HG03520 (cell line): ENCODE data around the gene CDH18.

Experiments
- ATAC-seq: cut with Tn5 transposase; IDR thresholded peaks from one replicate; pipeline ENCODE4 v1.9.1; 2021; ENCODE audit warnings: mild to moderate bottlenecking, moderate library complexity; ENCODE audit not compliant: unreplicated experiment

Gene CDH18

DNA sequence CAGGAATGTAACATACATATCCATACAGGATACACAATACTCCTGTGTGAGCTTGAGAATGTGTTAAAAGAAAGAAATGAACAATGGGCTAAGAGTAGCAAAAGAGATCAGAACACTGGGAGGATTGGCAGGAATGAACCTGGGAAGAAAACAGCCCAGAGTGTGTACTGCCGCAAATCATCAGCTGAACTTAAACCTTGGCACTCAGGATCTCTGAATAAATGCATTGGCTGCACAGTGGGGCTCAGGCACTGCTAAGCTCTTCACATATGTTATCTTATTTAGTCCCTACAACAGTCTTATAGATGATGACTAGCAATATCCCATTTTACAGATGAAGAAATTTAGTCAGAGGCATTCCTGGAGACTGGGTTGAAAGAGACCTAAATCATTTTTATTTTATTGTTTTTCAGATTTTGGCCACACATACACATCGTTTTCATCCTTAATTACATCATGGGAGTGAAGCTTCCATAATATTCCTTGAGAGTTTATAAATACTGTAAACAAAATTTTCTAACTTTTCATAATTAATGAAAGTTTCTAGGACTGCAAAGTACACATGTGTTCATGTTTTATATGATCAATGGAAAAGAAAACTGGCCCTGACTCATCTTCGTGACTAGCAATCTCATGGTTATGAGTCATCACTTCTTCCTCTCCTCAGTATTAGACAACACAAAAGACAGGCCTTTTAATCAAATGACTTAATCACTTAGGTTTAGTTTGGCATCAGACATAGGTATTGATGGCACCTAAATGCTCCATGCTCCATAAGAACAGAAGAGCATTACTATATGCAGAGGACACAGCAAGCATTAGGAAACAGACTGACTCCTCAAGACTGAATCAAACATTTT is 59.2 kb downstream of the CDH18 start:
- no peak for ATAC-seq

DNA sequence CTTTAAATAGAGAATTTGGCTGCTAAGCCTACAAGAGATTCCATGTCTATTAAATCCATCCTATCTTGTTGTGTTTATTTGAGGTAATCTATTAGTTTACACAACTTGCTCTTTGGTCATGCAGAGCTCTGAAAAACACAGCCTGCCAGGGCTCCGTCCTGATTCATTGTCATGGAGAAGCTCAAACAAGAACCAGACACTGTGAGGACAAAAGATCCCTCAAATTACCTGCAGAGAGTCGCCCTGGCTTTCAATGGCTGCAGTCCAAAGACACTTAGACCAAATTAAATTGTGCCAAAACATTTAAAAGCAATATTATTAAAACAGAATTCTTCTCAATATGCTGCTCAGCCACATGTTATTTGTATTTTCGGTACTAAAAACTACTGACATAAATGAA is 60.1 kb downstream of the CDH18 start:
- no peak for ATAC-seq

GRCh38 chr5:19927170-19927569 is 60.8 kb downstream of the CDH18 start:
- ATAC-seq, result no peak

GRCh38 chr5:19923742-19924141 is 64.3 kb downstream of the CDH18 start:
- ATAC-seq, result no peak

- no peak for ATAC-seq
Observed at GRCh38 chr5:19920761-19921160, 67.2 kb downstream of the CDH18 start.

DNA sequence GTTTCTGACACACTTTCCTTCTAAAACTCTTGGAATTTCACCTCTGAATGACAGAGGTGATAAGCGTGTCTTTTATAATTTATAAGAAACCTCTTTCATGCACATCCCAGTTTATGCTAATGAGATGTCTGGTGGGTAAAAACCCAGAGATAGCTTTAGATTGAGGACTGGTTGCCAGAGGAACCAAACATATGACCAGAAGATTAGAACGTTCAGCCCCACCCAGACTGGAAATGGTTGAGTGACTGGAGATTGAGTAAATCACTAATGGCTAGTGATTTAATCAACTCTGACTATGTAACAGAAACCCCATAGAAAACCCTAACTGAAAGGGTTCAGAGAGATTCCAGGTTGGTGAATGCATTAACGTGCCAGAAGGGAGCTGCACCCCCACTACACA is 69.2 kb downstream of the CDH18 start:
- ATAC-seq, result no peak

DNA sequence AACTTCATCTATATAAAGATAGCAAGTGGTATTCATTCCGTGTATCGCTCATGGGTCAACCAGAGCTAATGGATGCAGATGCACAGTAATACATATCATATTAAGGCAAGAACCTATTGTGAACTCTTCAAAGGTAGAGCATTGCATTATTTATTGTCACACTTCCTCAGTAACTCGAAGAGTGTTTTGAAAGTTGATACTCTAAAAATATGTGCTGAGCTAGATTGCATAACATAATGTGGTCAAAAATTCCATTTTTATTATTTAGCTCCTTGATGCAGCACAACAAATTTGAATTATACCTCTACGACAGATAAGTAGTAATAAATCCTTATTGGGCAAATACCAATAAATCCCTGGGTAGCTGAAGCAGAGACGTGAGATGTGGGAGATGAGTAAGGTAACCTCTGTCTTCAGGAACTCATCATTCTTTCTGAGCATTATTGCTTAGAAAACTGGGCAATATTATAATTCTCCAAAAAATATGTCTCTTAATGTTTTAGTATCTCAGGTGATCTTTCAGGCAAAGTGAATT is 70.3 kb downstream of the CDH18 start:
- no peak for ATAC-seq

DNA sequence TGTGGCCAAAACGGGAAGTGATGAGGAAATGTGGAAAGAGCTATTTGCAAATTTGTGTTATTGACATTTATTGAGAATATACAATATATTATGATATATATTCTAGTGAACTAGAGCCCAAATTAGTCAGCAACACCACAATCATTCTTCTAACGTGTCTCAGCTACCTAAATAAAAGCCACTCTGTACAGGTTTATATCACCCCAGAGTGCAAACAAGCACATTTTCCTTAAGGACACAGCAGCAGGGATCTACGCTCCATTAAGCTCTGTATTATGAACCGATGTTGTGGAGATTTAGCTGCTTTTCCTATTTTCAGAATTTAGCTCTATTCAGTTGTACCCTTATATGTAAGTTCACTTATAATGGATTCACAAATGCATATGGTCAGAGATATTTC is 77.9 kb downstream of the CDH18 start:
- ATAC-seq, result no peak

DNA sequence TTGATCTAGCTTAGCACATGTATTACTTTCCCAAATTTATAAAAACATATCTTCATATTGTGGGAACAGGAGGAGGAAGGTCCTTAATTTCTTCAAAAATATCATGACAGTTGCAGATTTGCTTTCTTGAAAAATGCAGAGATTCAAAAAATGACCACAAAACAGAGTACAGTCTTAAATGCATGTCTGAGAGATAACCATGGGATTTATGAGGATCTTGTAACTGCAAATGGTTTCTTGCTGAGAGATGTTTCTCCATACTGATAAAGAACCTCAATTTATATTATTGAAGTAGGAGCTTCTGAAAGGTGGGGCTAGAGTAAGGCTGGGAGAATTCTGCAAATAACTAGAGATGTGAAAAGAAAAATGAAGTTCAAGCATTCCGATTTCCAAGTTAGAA is 83.2 kb downstream of the CDH18 start:
- ATAC-seq, result no peak

GRCh38 chr5:19903611-19904010 is 84.4 kb downstream of the CDH18 start:
- no peak for ATAC-seq

DNA sequence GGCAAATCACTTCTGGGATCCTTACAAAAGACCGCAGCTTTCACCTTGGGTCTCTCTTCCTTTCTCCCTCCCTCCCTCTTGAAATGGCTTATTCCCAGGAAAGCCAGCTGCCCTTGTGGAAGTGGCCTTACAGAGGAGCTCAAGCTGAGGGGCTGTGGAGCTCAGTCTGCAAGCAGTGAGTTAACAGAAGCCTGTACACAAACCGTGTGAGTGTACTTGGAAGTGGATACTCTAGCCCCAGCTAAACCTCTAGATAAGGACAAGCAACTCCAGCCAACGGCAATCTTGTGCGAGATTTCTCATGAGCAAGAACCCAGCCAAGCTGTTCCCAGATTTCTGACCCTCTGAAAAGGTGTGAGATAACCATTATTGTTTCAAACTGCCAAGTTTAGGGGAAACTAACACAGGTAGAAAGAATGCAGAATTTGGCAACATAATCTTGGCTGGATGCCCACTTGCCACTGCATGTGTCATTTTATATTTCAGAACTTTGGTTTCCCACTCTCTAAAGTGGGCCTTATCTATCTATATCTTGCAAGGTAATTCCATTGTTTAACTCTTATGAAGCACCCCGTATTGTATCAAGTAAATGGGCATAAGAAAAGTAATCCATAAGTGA is 85.6 kb downstream of the CDH18 start:
- ATAC-seq, result no peak

DNA sequence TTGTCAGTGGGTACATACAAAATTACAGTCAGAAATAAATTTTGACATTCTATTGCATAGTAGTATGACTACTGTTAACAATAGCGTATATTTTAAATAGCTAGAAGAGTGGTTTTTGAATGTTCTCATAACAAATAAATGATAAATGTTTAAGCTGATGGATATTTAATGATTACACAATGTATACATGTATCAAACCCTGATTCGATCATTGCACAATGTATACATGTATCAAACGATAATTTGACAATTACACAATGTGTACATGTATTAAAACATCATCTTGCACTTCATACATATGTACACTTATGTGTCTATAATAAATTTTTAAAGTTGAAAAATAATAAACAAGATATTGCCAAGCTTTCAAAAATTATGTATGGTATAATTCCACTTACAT is 87.7 kb downstream of the CDH18 start:
- no peak for ATAC-seq

DNA sequence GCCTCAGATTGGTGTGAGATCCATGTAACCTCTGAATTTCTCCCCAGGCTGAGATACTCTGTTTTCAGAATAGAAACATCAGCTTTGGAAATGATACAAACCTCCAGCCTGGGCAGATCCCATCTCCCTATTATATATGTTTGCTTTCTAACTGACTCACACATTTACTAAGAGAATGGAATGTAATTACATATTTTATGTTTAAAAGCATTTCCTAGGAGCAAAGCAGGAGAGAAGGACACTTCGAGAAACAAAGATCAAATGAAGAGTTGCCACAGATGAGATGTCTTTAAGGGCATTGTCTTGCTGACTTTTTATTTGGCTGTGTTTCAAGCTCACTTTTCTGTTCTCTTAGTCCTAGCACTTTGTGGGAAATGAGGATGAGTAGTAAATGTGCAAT is 96.3 kb downstream of the CDH18 start:
- ATAC-seq, result no peak

- no peak for ATAC-seq
Observed at GRCh38 chr5:19886123-19886917, 101.7 kb downstream of the CDH18 start.

- no peak for ATAC-seq
Observed at GRCh38 chr5:19885040-19885824, 102.8 kb downstream of the CDH18 start.

GRCh38 chr5:19880859-19881436 is 107.1 kb downstream of the CDH18 start:
- ATAC-seq, result no peak

DNA sequence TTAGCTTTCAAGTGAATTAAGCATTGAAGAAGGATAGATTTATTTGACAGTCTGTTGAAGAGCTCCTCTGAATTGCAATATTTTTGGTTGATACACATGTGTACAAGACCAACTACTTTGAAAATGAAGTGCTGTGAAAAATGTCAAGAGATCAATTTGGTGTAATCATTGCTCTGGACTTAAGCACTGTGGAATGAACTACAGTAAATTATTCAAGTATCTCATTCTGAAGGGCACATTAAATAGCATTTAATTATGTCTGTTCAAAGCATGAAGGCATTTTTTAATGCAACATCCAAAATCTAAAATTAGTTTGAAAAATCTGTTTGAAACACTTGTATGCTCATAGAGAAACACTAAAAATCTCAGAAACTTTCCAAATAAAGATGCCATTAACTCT is 107.5 kb downstream of the CDH18 start:
- no peak for ATAC-seq

GRCh38 chr5:19874811-19875210 is 113.2 kb downstream of the CDH18 start:
- ATAC-seq, result no peak

- no peak for ATAC-seq
Observed at GRCh38 chr5:19866090-19866450, 121.9 kb downstream of the CDH18 start.

GRCh38 chr5:19865336-19866089 is 122.5 kb downstream of the CDH18 start:
- no peak for ATAC-seq
